Mucosa of stomach (tissue), 1 donor: ENCODE measurements around the gene BABAM2.

Experiments
- H3K27me3 ChIP-seq: one replicate; pipeline ENCODE4 v1.7.0; 2013; ENCODE audit warnings: mild to moderate bottlenecking, low read length; ENCODE audit not compliant: control insufficient read depth, insufficient read depth
- H3K36me3 ChIP-seq: one replicate; pipeline ENCODE4 v1.7.0; 2013; ENCODE audit warnings: low read length; ENCODE audit not compliant: control insufficient read depth, insufficient read depth
- H3K4me1 ChIP-seq: one replicate; pipeline ENCODE4 v1.7.0; 2013; ENCODE audit warnings: mild to moderate bottlenecking, low read length; ENCODE audit not compliant: control insufficient read depth, insufficient read depth
- H3K4me3 ChIP-seq: one replicate; pipeline ENCODE4 v1.7.0; 2013; ENCODE audit warnings: low read length
- H3K9ac ChIP-seq: one replicate; pipeline ENCODE4 v1.7.0; 2013; ENCODE audit warnings: mild to moderate bottlenecking, low read length, moderate library complexity
- H3K9me3 ChIP-seq: one replicate; pipeline ENCODE4 v1.7.0; 2013; ENCODE audit warnings: mild to moderate bottlenecking, low read length, moderate library complexity; ENCODE audit not compliant: control insufficient read depth
- donor health status: Pancreatic carcinoma.

Gene BABAM2

GRCh38 chr2:28360058-28360717, 469.7 kb downstream of the BABAM2 start:
- Histone ChIP-seq H3K36me3 (no peaks in the 10 kb centered on the region), H3K9me3 (no peaks in the 10 kb centered on the region), H3K4me1 (peaks cover 76% of the 10 kb centered on the region), H3K4me3 (no peak overlapping the region), H3K27me3 (no peaks in the 10 kb centered on the region), H3K9ac (peak overlapping the region; percentile 32)

- Histone ChIP-seq H3K4me1 (peaks cover 76% of the 10 kb centered on the region), H3K27me3 (no peaks in the 10 kb centered on the region), H3K9me3 (no peaks in the 10 kb centered on the region), H3K36me3 (no peaks in the 10 kb centered on the region), H3K4me3 (no peak overlapping the region), H3K9ac (peak overlapping the region; percentile 3)
Observed at GRCh38 chr2:28360718-28361293, 470.3 kb downstream of the BABAM2 start.

GRCh38 chr2:28361991-28362710, 471.6 kb downstream of the BABAM2 start:
- Histone ChIP-seq H3K4me1 (peaks cover 76% of the 10 kb centered on the region), H3K9ac (no peak overlapping the region), H3K4me3 (no peak overlapping the region), H3K27me3 (no peaks in the 10 kb centered on the region), H3K36me3 (no peaks in the 10 kb centered on the region), H3K9me3 (no peaks in the 10 kb centered on the region)

- H3K9ac ChIP-seq, result no peak overlapping the region
- H3K4me1 ChIP-seq, result peaks cover 85% of the 10 kb centered on the region
- H3K36me3 ChIP-seq, result no peaks in the 10 kb centered on the region
- no peaks in the 10 kb centered on the region for H3K27me3 ChIP-seq
- no peaks in the 10 kb centered on the region for H3K9me3 ChIP-seq
- H3K4me3 ChIP-seq, result no peak overlapping the region
Observed at GRCh38 chr2:28362991-28363521, 472.5 kb downstream of the BABAM2 start.

GRCh38 chr2:28363686-28364280, 473.3 kb downstream of the BABAM2 start:
- H3K27me3 ChIP-seq, result no peaks in the 10 kb centered on the region
- H3K36me3 ChIP-seq, result no peaks in the 10 kb centered on the region
- no peak overlapping the region for H3K9ac ChIP-seq
- no peak overlapping the region for H3K4me3 ChIP-seq
- H3K4me1 ChIP-seq, result peaks cover 89% of the 10 kb centered on the region
- no peaks in the 10 kb centered on the region for H3K9me3 ChIP-seq

- Histone ChIP-seq H3K4me1 (peaks cover 89% of the 10 kb centered on the region), H3K9ac (no peak overlapping the region), H3K36me3 (no peaks in the 10 kb centered on the region), H3K9me3 (no peaks in the 10 kb centered on the region), H3K4me3 (no peak overlapping the region), H3K27me3 (no peaks in the 10 kb centered on the region)
Observed at GRCh38 chr2:28364610-28365009, 474.1 kb downstream of the BABAM2 start.

- Histone ChIP-seq H3K9me3 (no peaks in the 10 kb centered on the region), H3K4me3 (no peak overlapping the region), H3K4me1 (peaks cover 88% of the 10 kb centered on the region), H3K27me3 (no peaks in the 10 kb centered on the region), H3K36me3 (no peaks in the 10 kb centered on the region), H3K9ac (no peak overlapping the region)
Observed at GRCh38 chr2:28365158-28365557, 474.6 kb downstream of the BABAM2 start.

GRCh38 chr2:28366149-28366495, 475.6 kb downstream of the BABAM2 start:
- Histone ChIP-seq H3K9me3 (no peaks in the 10 kb centered on the region), H3K4me1 (peaks cover 87% of the 10 kb centered on the region), H3K27me3 (no peaks in the 10 kb centered on the region), H3K36me3 (no peaks in the 10 kb centered on the region), H3K9ac (peak overlapping the region; percentile 55), H3K4me3 (no peak overlapping the region)

GRCh38 chr2:28366496-28367282, 476.2 kb downstream of the BABAM2 start:
- H3K9ac ChIP-seq, result peak overlapping the region; percentile 55
- no peak overlapping the region for H3K4me3 ChIP-seq
- no peaks in the 10 kb centered on the region for H3K27me3 ChIP-seq
- H3K4me1 ChIP-seq, result peaks cover 83% of the 10 kb centered on the region
- H3K9me3 ChIP-seq, result no peaks in the 10 kb centered on the region
- no peaks in the 10 kb centered on the region for H3K36me3 ChIP-seq

- no peaks in the 10 kb centered on the region for H3K36me3 ChIP-seq
- no peaks in the 10 kb centered on the region for H3K27me3 ChIP-seq
- no peaks in the 10 kb centered on the region for H3K9me3 ChIP-seq
- peaks cover 81% of the 10 kb centered on the region for H3K4me1 ChIP-seq
- H3K9ac ChIP-seq, result no peak overlapping the region
- no peak overlapping the region for H3K4me3 ChIP-seq
Observed at GRCh38 chr2:28367667-28368356, 477.3 kb downstream of the BABAM2 start.

- Histone ChIP-seq H3K9me3 (no peaks in the 10 kb centered on the region), H3K4me3 (no peak overlapping the region), H3K4me1 (peaks cover 77% of the 10 kb centered on the region), H3K36me3 (no peaks in the 10 kb centered on the region), H3K27me3 (no peaks in the 10 kb centered on the region), H3K9ac (no peak overlapping the region)
Observed at GRCh38 chr2:28368357-28368798, 477.8 kb downstream of the BABAM2 start.
